ENCODE measurements around the gene MTM1. TPM values are rescaled to one million over a fixed set of nuclear protein-coding genes. Genes with fewer than 3 reads are reported as not detected.

MTM1 gene
- 13.1 and 14.7 TPM in 2 replicates for total RNA-seq (2014; rRNA removed; shearing (Covaris generic))

DNA sequence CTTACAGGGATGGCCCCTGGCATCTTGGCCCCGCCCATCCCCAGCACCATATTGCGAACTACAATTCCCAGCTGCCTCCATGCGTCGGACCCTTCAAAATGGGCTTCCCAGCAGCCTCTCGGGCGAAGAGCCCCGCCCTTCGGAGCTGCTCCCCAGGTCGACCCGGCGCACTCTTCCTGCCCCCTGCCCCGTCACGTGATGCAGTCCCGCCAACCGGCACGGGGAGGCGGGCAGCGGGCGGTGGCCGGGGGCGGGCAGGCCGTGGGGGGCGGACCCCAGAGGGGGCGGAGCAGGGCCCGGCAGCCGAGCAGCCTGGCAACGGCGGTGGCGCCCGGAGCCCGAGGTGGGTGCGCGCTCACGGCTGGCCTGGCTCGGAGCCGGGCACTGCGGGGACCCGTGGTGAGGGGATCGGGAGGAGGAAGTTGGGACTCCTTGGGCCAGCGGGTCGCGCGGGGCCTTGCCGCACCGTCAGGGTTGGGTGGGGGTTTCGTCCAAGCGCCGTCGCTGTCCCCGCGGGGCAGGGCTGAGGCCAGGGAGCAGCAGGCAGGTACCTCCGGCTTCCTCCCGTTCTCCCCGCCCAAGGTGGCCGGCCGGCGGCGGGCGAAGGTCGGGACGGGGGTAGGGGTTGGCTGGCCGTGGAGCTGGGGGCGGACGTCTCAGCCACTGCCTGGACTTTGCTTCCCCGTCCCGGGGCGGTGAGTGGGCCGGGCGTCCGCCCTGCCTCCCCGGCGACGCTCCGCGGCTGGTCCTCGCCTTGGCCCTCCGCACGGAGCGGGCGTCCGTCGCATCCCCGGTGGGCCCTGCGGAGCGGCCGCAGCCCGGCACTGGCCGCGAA is at the start of gene MTM1:
Gene MTM1 (plus strand): TSS at position 302 of the 835 bp plus-strand sequence. CDS start 23,994 bp downstream, outside the sequence.
- DNase-seq (ENCODE audit: low spot score), result peak; percentile 96

DNA sequence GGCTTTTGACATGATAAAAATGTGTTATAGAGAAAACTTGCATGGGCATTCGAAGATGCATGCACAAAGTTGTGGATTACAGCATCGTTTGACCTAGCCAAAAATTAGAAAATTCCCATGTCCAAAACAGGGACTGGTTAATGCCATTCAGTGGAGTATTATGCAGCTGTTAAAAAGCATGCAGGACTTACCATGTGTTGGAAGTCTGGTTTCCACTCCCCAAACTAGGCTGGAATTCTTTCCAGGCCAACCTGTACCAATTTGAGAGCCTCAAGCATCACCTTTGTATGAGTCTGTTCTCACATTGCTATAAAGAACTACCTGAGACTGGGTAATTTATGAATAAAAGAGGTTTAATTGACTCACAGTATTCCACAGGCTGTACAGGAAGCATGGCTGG is 45.9 kb upstream of the MTM1 start:
- DNase-seq (ENCODE audit: low spot score), result no peak

DNA sequence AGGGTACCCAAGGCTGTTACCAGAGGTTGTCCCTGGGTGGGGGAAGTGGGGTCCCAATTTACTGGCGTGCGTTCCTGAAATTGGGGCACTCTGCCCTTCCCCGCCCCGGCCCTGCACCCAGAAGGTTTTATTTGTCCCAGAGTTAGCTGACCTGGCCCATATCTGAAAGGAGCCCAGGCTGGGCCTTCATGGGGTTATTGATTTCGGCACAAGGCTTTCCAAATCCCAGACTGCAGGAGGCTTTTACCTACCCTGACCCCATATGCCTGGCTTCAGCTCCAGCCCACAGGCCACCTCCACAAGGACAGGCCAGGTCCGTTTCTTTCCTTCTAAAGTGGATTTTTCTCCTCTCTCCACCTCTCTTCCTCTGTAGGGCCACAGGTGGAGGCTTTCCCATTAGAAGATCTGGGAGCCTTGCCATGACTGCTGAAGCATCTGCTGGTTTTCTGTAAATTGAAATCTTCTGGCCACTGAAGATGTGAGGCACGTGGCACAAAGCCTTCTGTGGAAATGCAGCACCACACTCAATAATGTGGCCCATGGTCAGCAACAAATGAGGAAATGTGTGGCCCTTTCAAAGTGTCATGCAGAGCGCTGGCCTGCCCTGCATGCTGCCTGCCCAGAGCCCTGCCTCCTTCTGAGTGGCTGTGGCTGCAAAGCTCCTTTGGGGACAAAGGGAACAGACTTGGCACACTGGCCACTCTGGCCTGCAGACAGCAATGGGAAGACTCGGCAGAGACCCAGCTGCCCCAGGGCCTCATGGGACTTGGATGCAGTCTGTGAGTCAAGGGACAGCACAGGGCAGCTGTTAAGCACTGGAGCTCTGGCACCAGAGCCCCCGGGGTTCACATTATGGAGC is 43.1 kb upstream of the MTM1 start:
- DNase-seq (ENCODE audit: low spot score), result no peak

DNA sequence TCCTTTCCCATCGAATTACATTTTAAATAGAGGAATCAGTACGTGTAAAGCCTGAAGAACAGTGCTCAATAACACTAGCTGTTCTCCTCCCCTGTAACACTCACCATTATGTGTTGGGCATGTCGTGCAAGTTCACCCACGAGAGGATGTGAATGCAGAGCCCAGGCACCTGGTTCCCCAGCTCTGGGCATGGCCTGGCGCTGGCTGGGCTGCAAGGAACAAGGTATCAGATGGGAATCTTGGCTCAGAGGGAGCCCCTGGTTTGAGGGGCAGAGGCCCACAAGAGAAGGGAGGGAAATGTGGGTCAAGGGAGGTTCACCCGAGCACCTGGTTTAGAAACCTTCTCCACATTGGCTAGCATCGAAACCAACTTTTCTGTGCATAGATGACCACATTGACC is 41.7 kb upstream of the MTM1 start:
- DNase-seq (ENCODE audit: low spot score), result no peak

DNA sequence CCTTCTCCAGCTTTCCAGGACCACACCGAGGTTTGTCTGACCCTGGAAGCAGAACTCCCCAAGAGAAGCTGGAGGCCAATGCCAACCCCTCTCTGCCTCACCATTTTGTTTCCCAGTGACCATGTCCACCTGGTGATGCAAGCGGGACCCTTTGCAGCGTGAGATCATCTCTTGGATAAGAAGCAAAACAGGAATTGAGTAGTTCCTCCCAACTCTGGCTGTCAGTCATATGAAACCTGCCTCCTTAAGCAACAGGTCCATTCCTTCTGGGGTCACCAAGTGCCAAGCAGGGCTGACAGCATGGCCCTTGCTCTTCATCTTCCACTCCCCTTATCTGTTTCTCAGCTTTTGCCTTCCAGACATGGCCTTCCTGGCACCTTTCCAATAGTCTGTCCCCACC is 41.3 kb upstream of the MTM1 start:
- DNase-seq (ENCODE audit: low spot score), result no peak

DNA sequence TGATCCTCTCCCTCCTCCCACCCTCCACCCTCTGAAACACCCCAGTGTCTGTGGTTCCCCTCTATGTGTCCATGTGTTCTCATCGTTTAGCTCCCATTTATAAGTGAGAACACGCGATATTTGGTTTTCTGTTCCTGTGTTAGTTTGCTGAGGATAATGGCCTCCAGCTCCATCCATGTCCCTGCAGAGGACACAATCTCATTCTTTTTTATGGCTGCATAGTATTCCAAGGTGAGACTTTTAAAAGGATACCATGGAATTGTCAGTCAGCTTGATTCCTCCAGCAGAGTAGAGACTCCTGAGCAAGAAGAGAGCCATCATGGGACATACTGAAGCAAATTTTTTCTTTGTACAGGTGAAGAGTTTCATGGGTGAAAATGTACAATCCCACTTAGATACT is 38.8 kb upstream of the MTM1 start:
- no peak for DNase-seq (ENCODE audit: low spot score)

DNA sequence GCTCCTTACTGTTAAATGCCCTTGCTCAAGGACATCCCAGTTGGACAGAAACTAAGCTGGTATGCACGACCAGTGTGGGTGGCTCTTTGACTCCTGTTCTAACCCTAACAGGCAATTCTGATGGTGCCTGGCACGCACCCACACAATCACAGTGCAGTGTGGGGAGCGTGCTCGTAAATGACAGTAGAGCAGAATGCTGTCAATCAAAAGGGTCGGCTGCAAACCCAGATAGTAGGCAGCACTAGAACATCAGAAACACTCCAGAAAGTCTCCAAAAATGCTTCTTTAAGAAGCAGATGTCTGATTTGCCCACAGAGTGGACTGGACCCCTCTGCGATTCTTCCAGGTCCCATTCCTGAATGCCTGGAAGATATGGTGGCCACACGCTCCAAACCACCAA is 37.6 kb upstream of the MTM1 start:
- no peak for DNase-seq (ENCODE audit: low spot score)

DNA sequence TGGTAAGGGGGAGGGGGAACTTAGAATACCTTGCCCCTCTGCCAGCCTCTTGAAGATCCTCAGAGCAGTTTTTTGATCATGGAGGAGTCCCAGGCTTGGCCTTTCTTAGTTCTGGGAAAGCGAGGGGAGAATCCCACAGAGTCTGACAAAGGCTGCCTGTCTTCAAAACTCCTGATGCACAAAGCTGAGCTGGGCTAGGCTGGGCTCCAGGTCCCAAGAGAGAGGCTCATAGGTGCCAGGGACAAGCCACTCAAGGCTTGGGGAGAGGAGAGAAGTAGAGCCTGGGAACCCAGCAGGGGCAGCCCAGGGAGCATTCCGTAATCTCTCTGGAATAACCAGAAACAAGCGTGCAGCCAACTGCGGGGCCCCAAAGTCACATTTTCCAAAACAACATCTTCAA is 37.0 kb upstream of the MTM1 start:
- no peak for DNase-seq (ENCODE audit: low spot score)

DNA sequence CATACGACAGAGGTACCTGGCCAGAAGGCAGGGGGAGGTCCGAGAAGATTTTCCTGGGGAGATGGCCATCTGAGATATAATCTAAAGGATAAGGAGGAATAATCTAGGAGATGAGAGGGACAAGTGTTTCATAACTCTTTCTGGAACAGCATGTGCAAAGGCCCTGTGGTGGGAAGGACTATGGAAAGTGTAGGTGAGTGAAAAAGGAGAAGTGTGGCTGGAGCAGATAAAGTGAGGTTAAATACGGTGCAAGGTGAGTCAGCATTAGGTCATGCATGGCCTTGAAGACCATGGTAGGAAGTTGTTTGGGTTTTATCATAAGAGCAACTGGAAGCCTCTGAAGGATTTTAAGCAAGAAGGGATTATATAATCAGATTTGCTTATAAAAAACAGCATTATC is 34.6 kb upstream of the MTM1 start:
- DNase-seq (ENCODE audit: low spot score), result no peak

DNA sequence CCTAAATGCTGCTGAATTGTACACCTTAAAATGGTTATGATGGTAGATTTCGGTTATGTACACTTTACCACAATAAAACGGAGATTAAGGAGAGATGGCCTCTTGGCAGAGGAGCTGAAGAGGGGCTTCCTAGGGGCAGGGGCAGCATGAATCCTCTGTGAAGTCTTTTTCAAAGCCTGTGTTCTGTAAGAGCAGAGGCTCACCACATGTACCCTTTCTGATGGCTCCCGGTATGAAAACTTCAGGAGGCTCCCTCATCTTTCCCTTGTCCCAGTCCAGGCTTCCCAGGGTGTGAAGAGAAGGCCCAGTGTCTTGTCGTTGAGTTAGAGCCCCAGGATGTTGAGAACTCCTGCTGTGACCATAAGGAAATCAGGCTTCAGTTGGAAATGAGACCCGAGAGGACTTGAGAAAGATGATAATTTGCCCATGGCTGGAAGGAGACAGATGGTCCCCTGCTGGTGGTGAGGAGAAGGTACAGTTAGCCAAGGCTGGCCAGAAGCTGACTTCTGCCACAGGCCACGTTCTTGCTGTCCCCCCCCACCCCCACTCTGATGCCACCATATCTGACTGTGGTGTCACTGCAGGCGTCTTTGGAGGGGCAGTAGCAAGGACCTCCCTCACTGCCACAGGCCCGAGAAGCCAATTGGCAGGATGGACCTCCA is 31.8 kb upstream of the MTM1 start:
- no peak for DNase-seq (ENCODE audit: low spot score)

DNA sequence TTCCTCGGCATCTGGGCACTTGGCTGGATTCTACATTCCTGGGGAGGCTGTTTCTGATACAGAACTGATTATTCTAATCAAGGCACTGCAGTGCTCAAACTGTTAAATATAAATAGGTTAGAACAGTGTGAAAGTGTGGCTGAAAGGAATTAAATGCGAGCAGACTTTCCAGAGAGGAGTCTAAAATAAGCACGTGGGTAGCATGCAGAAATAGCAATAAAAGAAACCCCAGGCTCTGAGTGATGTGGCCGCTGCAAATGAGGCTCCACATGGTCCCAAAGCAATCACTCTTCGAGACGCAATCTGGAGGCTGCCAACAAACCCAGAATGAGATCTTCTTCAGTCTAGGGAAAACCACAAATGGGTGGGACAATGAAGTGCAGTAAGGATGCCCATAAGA is 30.6 kb upstream of the MTM1 start:
- no peak for DNase-seq (ENCODE audit: low spot score)

DNA sequence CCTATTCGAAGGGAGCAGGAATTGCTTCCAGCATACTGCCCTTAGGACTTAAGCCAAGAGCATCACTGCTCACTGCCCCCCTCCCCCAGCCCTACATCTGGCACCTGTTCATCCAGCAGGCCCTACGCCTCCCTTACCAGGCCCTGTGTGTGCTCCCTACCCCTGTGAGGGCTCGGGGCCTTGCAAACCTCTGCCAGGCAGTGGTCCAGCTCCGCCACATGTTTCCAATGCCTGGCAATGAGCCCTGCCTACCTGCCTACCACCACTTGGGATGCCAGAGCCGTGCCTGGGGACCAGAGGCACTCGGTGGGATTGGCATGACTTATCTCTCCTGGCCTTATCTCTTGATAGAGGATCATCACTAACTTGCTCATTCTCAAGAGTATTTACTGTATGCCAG is 27.5 kb upstream of the MTM1 start:
- DNase-seq (ENCODE audit: low spot score), result no peak

DNA sequence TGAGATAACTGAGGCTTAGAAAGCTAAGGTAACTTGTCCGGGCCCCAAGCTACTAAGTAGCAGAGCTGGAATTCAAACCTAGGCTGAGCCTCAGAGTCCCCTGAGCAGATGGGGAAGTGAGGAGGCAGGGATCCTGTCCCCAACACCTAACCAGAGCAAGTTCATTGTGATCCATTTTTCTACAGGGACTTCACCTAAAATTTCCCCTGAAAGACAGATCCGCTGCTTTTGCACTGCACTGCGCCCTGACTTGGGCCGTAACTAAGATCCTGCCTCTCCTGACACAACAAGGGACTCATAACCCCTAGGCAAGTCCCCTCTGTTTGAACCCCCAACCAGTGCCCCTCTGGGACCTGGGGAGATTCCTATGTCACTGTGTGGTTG is 25.6 kb upstream of the MTM1 start:
- DNase-seq (ENCODE audit: low spot score), result no peak

DNA sequence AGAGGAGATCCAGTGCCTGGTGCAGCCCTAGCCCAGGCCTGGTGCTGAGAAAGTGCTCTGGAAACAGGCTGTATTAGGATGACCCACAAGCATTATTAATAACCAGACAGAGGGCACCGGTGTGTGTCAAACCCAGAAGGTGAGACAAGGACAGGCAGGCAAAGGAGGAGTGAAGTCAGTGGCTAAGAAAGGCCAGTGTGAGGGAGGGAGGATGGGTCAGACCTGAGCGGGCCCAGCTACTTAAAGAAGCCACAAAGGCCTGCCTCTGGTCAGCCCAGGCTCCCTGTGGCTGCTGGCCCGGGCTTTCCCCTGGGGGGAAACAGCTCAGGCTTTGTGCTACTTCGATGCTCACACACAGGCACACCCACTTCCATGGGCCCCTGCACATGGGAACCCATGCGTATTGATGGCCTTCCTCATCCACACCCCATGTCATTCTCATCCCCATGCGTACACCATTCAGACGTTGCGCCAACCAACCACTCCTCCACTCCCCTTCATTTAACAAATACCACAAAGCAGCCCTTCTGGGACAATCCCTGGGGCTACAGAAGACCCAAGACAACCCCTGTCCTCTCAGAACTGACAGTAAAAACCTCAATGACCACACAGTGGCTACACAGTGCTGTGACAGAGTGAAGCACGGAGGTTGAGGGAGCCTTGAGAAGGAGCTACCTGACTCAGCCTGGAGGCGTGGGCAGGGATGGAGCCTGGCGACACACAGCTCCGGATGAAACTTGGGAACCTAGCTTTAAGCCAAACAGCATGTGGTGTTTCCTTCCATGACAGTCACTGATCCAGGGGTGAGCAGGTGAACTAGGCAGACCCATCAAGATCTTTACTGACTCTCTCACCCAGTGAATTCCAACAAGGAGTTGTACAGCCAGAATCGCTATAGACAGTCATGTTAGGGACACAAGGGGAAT is 24.9 kb upstream of the MTM1 start:
- no peak for DNase-seq (ENCODE audit: low spot score)

DNA sequence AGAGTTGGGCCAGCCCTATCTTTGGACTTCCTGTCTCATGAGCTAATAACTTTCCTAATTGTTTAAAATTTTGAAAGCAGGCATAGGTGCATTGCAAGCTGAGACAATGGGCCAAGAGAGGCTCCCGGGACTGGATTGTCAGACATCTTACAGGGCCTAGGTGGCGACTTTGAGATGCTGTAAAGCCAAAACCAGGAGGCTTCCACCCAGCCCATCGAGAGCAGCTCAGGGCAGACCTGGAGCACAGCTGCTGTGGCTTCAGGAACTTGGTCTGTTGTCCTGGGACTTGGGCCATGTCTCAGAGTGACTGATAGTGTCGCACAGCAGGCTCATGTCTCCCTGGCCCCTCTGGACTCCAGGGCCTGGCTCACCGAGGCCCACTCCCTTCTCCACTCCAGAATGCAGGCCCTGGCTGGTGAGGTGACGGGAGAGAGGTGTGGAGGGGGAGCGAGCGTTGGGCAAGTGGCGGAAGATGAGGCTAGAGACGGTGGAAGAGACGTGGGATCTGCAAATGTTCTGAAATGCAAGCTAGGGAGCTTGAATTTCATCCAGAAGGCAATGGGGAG is 24.1 kb upstream of the MTM1 start:
- no peak for DNase-seq (ENCODE audit: low spot score)

DNA sequence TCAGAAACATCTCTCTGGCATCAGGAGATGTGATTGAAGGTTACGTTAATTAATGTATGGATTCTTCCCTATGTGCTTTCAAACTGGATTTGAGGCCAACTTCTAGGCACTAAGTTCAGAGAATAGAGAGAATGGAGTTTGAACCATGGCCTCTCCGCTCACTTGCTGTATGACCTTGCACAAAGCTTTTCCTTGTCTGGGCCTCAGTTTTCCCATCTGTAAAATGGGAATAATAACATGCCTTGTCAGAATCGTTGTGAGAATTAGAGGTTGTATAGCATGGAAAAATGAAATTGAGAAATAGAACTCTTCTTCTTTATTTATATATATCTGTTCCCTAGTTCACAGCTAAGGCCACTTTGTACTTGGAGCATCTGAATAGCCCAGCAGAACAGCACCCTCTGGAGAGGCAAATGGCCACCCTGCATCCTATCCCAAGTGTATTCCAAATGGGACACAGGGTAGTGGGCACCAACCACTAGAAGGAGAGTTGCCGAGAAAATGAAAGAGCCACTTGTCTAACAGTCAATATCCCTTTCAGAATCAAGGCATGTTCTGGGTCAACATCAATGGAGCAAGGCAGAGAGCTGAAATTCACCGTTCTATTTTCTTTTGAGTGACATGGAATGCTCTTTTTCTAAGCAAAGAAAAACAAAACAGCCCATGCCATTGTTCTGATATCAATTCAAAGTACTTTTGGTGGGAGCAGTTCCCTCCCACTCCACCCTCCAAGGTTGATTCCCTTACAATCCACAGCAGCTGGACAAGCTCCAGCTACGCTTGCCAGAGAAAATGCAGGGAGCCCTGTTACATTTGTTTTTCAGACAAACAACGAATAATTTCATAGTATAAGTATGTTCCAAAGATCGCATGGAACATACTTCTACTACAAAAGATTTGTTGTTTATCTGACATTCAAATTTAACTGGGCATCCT is 23.3 kb upstream of the MTM1 start:
- no peak for DNase-seq (ENCODE audit: low spot score)

DNA sequence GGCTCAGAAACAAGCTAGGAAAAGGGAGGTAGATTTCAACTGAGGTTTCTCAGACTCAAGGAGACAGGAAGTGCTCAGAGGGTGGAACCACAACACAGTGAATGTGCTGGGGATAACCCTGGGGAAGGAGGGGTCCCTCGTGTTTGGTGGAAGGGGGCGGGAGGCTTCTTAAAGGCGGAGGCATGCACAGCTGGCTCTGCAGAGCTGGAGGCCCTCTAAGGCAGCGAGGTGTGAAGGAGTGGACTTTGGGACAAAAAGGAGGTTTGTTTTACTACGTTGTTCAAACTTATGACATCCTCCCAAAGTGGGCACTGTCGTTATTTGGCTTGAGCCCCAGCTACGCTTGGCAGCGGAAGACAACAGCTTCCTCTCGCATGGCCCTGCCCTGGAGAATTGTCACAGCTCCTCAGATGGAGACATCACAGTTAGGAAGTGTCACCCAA is 21.7 kb upstream of the MTM1 start:
- DNase-seq (ENCODE audit: low spot score), result peak; percentile 7

DNA sequence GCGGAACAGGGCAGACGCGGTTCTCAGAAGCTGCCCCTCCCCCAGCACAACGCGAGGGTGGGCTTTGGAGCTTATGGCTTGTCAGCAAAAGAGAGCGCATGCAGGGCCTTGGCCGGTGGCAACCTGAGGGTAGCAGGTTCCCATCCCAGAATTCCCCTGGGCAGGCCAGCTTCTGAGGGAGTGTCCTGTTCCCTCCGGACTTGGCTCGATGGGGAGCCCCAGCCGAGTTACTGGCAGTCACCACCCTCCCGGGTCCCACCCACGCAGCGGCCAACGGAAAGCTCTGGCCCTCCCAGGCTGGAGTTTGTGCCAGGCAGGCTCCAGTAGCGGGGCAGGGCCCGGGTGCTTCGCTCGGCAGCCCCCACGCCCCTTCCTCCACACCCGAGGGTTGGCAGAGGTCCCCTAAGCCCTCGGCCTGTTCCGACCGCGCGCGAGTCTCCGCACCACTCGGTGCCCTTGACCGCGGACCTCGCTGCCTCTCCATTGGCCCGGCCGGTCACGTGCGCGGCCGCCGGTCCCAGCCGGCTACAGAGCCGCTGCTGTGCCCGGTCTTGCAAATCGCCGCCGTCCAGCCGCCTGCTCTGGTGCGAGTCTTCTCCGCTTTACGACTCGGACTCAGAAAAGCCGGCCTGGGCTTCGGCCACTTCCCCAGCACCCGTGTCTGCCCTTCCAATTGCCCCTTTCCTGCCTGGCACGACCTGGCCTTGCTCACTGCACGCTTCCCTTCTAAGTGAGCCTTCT is 20.9 kb upstream of the MTM1 start:
- DNase-seq (ENCODE audit: low spot score), result no peak

DNA sequence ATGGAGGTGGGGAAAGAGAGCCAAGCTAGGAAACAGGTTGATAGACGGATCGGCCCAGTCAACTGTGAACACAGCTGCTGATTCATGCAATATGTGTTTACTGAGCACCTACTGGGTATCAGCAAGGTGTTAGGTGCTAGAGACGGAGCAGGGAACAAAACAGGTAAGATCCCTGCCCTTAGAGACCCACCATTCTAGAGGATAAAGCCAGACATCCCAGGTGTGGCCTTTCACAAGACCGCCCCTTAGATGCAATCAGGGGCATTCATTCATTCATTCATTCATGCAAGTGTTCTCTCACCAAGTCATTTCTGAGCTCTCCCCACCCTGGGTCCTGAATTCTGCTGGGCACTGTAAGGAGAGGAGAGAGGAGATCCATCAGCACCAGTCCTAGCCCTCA is 20.2 kb upstream of the MTM1 start:
- no peak for DNase-seq (ENCODE audit: low spot score)

Data from A172 (cell line).